ENCODE results near the gene NOP53.

Gene NOP53

GRCh38 chr19:47758443-47758804 is 13.1 kb downstream of the NOP53 start:
- H4K20me1 ChIP-seq (ENCODE audit: insufficient read depth, low read length, poor library complexity, severe bottlenecking): peaks cover 4% of the 10 kb centered on the region
- H3K4me2 ChIP-seq (ENCODE audit: low read depth, low read length, poor library complexity, severe bottlenecking): no peak overlapping the region
- H3K9me3 ChIP-seq (ENCODE audit: insufficient read depth, low read depth, low read length): no peaks in the 10 kb centered on the region
- no peaks in the 10 kb centered on the region for H3K9me2 ChIP-seq (replicated peaks; ENCODE audit: low read depth, low read length)
- no peaks in the 10 kb centered on the region for H3K27me3 ChIP-seq (ENCODE audit: insufficient read depth, low read length, poor library complexity, severe bottlenecking)
- no peak for TF ChIP-seq CTCF (conservative IDR thresholded peaks at IDR 0.05; ENCODE audit: low read length)
- TF ChIP-seq EZH2phosphoT487 (IDR thresholded peaks at IDR 0.05; ENCODE audit: borderline replicate concordance): no peak
- peaks cover 18% of the 10 kb centered on the region for H3K79me2 ChIP-seq (ENCODE audit: insufficient read depth, low read length)
- peaks cover 51% of the 10 kb centered on the region for H3K36me3 ChIP-seq (ENCODE audit: insufficient read depth, low read length)
- peaks cover 8% of the 10 kb centered on the region for H3K4me1 ChIP-seq (ENCODE audit: insufficient read depth, low read length, poor library complexity, severe bottlenecking)
- no peaks in the 10 kb centered on the region for H3F3A ChIP-seq (ENCODE audit: low read depth)
- no peak overlapping the region for H3K4me3 ChIP-seq (ENCODE audit: low read length, poor library complexity, severe bottlenecking)
- no peak overlapping the region for H2AFZ ChIP-seq (ENCODE audit: low read length)
- H3K9ac ChIP-seq (ENCODE audit: low read depth, low read length, poor library complexity, severe bottlenecking): no peak overlapping the region

GRCh38 chr19:47760632-47760999 is 15.3 kb downstream of the NOP53 start:
- Histone ChIP-seq H3K79me2 (ENCODE audit: insufficient read depth, low read length) (no peaks in the 10 kb centered on the region; the same call in 1 of the 2 replicates), H3K9ac (ENCODE audit: low read depth, low read length, poor library complexity, severe bottlenecking) (no peak overlapping the region), H3K4me3 (ENCODE audit: low read length, poor library complexity, severe bottlenecking) (no peak overlapping the region), H3K4me2 (ENCODE audit: low read depth, low read length, poor library complexity, severe bottlenecking) (no peak overlapping the region), H3K9me2 (replicated peaks; ENCODE audit: low read depth, low read length) (no peaks in the 10 kb centered on the region), H3K4me1 (ENCODE audit: insufficient read depth, low read length, poor library complexity, severe bottlenecking) (peaks cover 3% of the 10 kb centered on the region), H4K20me1 (ENCODE audit: insufficient read depth, low read length, poor library complexity, severe bottlenecking) (no peaks in the 10 kb centered on the region), H3K36me3 (ENCODE audit: insufficient read depth, low read length) (peaks cover 29% of the 10 kb centered on the region; the same call in 1 of the 2 replicates), H3K9me3 (ENCODE audit: insufficient read depth, low read depth, low read length) (no peaks in the 10 kb centered on the region), H3F3A (ENCODE audit: low read depth) (no peaks in the 10 kb centered on the region), H3K27me3 (ENCODE audit: insufficient read depth, low read length, poor library complexity, severe bottlenecking) (no peaks in the 10 kb centered on the region), H2AFZ (ENCODE audit: low read length) (no peak overlapping the region)
- no peak for TF ChIP-seq EZH2phosphoT487 (IDR thresholded peaks at IDR 0.05; ENCODE audit: borderline replicate concordance)
- no peak for TF ChIP-seq CTCF (conservative IDR thresholded peaks at IDR 0.05; ENCODE audit: low read length)

GRCh38 chr19:47761566-47761965 is 16.2 kb downstream of the NOP53 start:
- Histone ChIP-seq H3K4me2 (ENCODE audit: low read depth, low read length, poor library complexity, severe bottlenecking) (no peak overlapping the region), H3K4me3 (ENCODE audit: low read length, poor library complexity, severe bottlenecking) (no peak overlapping the region), H3K9me3 (ENCODE audit: insufficient read depth, low read depth, low read length) (no peaks in the 10 kb centered on the region), H3K36me3 (ENCODE audit: insufficient read depth, low read length) (peaks cover 20% of the 10 kb centered on the region; the same call in 1 of the 2 replicates), H4K20me1 (ENCODE audit: insufficient read depth, low read length, poor library complexity, severe bottlenecking) (no peaks in the 10 kb centered on the region), H3K4me1 (ENCODE audit: insufficient read depth, low read length, poor library complexity, severe bottlenecking) (peaks cover 3% of the 10 kb centered on the region), H2AFZ (ENCODE audit: low read length) (no peak overlapping the region), H3F3A (ENCODE audit: low read depth) (no peaks in the 10 kb centered on the region), H3K9me2 (replicated peaks; ENCODE audit: low read depth, low read length) (no peaks in the 10 kb centered on the region), H3K27me3 (ENCODE audit: insufficient read depth, low read length, poor library complexity, severe bottlenecking) (no peaks in the 10 kb centered on the region), H3K79me2 (ENCODE audit: insufficient read depth, low read length) (no peaks in the 10 kb centered on the region; the same call in 1 of the 2 replicates), H3K9ac (ENCODE audit: low read depth, low read length, poor library complexity, severe bottlenecking) (no peak overlapping the region)
- TF ChIP-seq EZH2phosphoT487 (IDR thresholded peaks at IDR 0.05; ENCODE audit: borderline replicate concordance): no peak
- no peak for TF ChIP-seq CTCF (conservative IDR thresholded peaks at IDR 0.05; ENCODE audit: low read length)
